Astrocyte of the cerebellum (primary cell): ENCODE data around the gene RAD23B.

Source experiments
- DNase-seq: peaks from one replicate; pipeline ENCODE4 v3.0.0-alpha.2; 2011; ENCODE audit warnings: low read depth
- H3K4me3 ChIP-seq: 2 replicates; pipeline ENCODE4 v1.5.1; 2011; ENCODE audit warnings: mild to moderate bottlenecking, low read depth, low read length, moderate library complexity
- in situ Hi-C: cut with HindIII; loops from 2 replicates; pipeline ENCODE4 v1.10.0; 2017; ENCODE audit warnings: low sequenced_read_pairs
- TF ChIP-seq, protein P1 (sequence below): IDR thresholded peaks from 2 replicates; pipeline ENCODE4 v1.5.1; 2012; ENCODE audit warnings: low read length, low read depth, moderate library complexity, mild to moderate bottlenecking; ENCODE audit errors: missing control alignments

RAD23B gene

DNA sequence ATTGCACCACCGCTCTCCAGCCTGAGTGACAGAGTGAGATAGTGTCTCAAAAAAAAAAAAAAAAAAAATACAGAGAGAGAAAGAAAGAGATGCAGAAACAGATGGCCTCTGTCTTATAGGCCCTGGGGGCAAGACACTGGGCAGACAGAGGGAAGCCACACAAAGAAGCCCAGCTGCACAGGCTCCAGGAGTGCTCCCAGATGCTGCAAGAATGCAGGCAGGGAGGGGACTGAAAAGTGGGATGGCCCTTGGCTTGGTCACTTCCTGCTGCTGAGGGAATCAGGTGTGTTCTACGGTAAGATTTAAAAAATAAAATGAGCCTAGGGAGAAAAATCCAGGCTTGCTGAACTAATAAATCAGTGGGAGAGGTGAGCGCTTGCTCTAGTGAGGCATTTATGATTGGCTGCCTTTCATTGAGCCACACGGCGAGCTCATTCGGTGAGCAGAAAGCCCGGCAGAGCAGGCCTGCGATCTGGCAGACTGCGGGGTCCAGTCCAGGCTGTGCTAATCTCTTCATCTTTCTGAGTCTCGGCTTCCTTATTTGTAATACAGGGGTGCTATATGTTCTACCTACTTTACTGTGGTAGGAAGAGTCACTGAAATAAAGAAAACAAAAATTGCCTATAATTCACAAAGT is 80.6 kb downstream of the RAD23B start:
- TF ChIP-seq, protein P1, sequence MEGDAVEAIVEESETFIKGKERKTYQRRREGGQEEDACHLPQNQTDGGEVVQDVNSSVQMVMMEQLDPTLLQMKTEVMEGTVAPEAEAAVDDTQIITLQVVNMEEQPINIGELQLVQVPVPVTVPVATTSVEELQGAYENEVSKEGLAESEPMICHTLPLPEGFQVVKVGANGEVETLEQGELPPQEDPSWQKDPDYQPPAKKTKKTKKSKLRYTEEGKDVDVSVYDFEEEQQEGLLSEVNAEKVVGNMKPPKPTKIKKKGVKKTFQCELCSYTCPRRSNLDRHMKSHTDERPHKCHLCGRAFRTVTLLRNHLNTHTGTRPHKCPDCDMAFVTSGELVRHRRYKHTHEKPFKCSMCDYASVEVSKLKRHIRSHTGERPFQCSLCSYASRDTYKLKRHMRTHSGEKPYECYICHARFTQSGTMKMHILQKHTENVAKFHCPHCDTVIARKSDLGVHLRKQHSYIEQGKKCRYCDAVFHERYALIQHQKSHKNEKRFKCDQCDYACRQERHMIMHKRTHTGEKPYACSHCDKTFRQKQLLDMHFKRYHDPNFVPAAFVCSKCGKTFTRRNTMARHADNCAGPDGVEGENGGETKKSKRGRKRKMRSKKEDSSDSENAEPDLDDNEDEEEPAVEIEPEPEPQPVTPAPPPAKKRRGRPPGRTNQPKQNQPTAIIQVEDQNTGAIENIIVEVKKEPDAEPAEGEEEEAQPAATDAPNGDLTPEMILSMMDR, result no peak
- no peak for DNase-seq
- in situ Hi-C loops, result no loop called here
- H3K4me3 ChIP-seq, result no peak overlapping the region

DNA sequence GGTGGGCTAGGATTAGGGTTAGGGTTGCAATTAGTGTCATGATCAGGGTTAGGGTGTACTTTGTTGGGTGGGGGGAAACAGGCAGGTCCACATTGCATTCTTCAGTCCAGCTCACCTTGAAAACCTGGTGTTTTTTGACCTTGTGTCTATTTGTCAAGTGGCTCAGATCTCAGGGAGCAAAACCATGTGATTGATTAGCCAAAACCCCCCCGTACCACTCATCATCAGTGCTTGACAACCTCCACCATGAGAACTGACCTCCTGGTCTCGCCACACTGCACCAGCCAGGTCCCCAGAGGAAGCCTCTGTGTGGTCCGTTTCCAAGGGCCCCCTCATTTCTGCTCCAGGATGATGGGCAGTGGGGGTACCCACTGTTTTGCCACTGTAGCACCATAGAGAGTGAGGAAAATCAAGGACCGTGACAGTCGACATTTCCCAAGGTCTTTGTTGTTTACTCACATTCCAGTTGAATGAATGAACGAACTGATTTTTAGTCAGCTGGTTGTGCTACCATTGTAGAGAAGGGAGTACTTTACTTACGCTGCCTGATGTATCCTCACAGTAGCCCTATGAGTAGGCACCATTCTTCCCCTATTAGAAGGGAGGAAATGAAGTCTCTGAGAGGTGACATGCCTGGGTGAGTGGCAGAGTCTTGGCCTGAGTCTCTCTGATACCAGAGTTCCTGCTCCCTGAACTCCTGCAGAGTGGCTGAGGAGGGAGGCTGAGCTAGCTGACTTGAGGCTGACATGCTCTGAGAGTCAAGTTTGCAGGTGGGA is 84.8 kb downstream of the RAD23B start:
- no peak for DNase-seq
- in situ Hi-C loops, result no loop called here
- H3K4me3 ChIP-seq, result no peak overlapping the region
- TF ChIP-seq, protein P1, result no peak

DNA sequence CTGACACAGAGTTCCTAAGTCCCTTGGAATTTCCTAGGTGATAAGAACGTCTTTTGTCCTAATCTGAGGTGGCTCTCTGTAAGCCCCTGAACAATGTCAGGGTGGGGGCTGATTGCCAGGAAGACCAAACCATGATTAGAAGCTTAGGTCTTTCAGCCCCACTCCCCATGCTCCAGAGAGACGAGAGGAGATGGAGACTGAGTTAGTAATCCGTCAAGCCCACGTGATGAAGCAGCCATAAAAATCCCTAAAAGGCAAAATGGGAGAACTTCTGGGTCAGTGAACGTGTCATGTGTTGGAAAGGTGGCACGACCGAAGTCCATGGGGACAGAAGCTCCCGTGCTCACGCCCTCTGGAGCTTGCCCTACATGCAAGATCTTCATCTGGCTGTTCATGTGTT is 85.6 kb downstream of the RAD23B start:
- no peak for DNase-seq
- no peak overlapping the region for H3K4me3 ChIP-seq
- in situ Hi-C loops, result no loop called here
- TF ChIP-seq, protein P1, result no peak

DNA sequence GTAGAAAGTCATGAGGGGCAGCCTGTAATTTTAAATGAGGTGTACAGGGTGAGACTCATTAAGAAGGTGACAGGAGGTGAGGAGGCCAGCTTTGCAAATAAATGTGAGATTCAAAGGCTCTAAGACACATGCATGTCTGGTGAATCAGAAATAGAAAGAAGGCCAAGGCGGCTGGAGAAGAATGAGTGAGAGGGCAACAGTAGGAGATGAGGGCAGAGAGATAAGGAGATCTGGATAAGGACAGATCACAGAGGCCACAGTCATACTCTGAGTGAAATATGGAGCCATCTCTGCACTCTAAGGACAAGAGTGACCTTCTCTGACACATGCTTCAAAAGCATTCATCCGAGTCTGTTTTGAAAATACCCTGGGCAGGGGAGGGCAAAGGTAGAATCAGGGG is 90.7 kb downstream of the RAD23B start:
- in situ Hi-C loops, result no loop called here
- TF ChIP-seq, protein P1, result no peak

DNA sequence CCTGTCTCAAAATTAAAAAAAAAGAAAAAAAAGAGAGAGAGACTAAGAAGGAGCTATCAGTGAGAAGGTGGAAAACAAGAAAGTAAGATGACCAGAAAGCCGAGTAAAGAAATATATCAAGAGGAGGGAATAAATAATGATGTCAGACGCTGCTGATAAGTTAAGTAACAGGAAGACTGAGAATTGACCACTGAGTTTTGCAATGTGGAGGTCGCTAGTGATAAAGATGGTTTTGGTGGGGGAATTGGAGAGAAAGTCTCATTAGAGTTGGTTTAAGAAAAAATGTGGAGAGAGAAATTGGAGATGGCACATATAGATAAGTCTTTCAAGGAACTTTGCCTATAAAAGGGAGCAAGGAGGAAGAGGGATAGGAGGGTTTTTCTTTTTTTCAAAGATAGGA is 91.9 kb downstream of the RAD23B start:
- no peak overlapping the region for H3K4me3 ChIP-seq
- TF ChIP-seq, protein P1, result no peak
- in situ Hi-C loops, result no loop called here
- DNase-seq, result no peak

More for the DNA sequence above, 90.7 kb downstream of the RAD23B start:
- no peak for DNase-seq
- H3K4me3 ChIP-seq, result no peak overlapping the region

DNA sequence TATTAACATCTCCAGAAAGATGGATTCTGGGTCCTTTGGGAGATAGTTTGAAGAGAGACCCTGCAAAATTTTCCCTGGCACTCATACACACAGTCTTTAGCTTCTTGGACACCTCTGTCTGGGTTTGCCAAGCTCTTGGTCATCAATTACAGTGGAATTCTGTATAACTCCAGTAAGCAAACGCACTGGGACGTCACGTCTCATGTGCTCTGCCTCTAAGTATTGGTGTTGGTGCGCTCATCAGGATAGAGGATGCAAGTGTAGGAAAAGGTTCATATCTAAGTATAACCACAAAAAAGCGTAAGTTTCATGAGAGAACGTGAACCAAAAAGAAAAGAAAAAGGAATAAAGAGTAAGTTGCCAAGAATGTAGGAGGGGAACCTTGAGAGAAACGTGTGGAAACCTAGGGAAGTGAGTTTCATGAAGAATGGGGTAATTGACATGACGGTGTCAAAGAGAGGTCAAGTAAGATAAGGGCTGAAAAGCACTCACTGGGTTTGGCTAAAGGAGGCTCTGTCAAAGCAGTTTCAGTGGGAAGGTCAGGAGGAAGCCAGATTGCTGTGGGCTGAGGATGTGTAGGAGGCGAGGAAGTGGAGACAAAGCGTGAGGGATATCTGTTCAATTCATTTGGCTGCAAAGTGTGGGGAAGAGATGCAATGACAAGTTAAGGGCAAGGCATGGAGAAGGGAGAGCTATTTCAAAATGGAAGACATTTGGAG is 92.7 kb downstream of the RAD23B start:
- DNase-seq, result no peak
- TF ChIP-seq, protein P1, result no peak
- in situ Hi-C loops, result no loop called here
- H3K4me3 ChIP-seq, result no peak overlapping the region
